ENCODE measurements around the gene CNEP1R1.

CNEP1R1 gene

GRCh38 chr16:50067290-50067853, 42.3 kb downstream of the CNEP1R1 start:
- no peaks in the 10 kb centered on the region for H3K9me3 ChIP-seq (ENCODE audit: control insufficient read depth, low read length)
- no peak overlapping the region for H2AFZ ChIP-seq
- H3K4me3 ChIP-seq (ENCODE audit: low read depth, low read length): no peak overlapping the region
- H3K27ac ChIP-seq: no peak overlapping the region
- no peaks in the 10 kb centered on the region for H3K27me3 ChIP-seq (ENCODE audit: control insufficient read depth, insufficient read depth, low read length)
- H3K4me2 ChIP-seq (ENCODE audit: low read length): peak overlapping the region; percentile 33
- no peaks in the 10 kb centered on the region for H3K36me3 ChIP-seq (ENCODE audit: control insufficient read depth, insufficient read depth, low read length)
- H3K79me2 ChIP-seq: peaks cover 5% of the 10 kb centered on the region
- TF ChIP-seq, protein P1, sequence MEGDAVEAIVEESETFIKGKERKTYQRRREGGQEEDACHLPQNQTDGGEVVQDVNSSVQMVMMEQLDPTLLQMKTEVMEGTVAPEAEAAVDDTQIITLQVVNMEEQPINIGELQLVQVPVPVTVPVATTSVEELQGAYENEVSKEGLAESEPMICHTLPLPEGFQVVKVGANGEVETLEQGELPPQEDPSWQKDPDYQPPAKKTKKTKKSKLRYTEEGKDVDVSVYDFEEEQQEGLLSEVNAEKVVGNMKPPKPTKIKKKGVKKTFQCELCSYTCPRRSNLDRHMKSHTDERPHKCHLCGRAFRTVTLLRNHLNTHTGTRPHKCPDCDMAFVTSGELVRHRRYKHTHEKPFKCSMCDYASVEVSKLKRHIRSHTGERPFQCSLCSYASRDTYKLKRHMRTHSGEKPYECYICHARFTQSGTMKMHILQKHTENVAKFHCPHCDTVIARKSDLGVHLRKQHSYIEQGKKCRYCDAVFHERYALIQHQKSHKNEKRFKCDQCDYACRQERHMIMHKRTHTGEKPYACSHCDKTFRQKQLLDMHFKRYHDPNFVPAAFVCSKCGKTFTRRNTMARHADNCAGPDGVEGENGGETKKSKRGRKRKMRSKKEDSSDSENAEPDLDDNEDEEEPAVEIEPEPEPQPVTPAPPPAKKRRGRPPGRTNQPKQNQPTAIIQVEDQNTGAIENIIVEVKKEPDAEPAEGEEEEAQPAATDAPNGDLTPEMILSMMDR (IDR thresholded peaks at IDR 0.05): no peak
- H3K4me1 ChIP-seq: peaks cover 11% of the 10 kb centered on the region
- H3K9ac ChIP-seq: no peak overlapping the region

DNA sequence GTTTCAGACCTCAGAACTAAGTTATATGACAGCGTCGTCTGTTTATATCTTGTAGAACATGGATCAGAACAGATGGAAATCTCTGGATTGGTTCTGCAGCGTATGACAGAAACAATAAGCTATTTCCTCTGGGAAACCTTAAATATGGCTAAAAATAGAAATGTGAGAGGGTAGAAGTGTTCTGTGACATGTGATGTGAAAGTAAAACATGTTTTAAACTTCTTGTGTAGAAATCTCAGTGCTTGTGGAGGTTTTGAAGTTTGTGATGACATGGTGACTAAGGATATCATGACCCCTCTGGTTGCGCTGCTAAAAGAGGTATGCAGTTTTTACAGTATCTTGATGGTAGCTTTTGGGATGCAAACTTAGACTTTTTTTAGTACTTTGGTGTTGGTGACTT, 43.5 kb downstream of the CNEP1R1 start:
- H3K79me2 ChIP-seq: peaks cover 5% of the 10 kb centered on the region
- H2AFZ ChIP-seq: no peak overlapping the region
- TF ChIP-seq, protein P1 (IDR thresholded peaks at IDR 0.05): no peak
- peaks cover 11% of the 10 kb centered on the region for H3K4me1 ChIP-seq
- H3K27me3 ChIP-seq (ENCODE audit: control insufficient read depth, insufficient read depth, low read length): no peaks in the 10 kb centered on the region
- H3K9ac ChIP-seq: no peak overlapping the region
- no peaks in the 10 kb centered on the region for H3K36me3 ChIP-seq (ENCODE audit: control insufficient read depth, insufficient read depth, low read length)
- no peak overlapping the region for H3K27ac ChIP-seq
- no peaks in the 10 kb centered on the region for H3K9me3 ChIP-seq (ENCODE audit: control insufficient read depth, low read length)
- no peak overlapping the region for H3K4me2 ChIP-seq (ENCODE audit: low read length)
- no peak overlapping the region for H3K4me3 ChIP-seq (ENCODE audit: low read depth, low read length)

- Histone ChIP-seq H3K4me1 (peaks cover 11% of the 10 kb centered on the region), H3K4me2 (ENCODE audit: low read length) (no peak overlapping the region), H3K9ac (no peak overlapping the region), H3K79me2 (peaks cover 5% of the 10 kb centered on the region), H3K27ac (no peak overlapping the region), H2AFZ (no peak overlapping the region), H3K36me3 (ENCODE audit: control insufficient read depth, insufficient read depth, low read length) (no peaks in the 10 kb centered on the region), H3K27me3 (ENCODE audit: control insufficient read depth, insufficient read depth, low read length) (no peaks in the 10 kb centered on the region), H3K4me3 (ENCODE audit: low read depth, low read length) (no peak overlapping the region), H3K9me3 (ENCODE audit: control insufficient read depth, low read length) (no peaks in the 10 kb centered on the region)
- TF ChIP-seq, protein P1 (IDR thresholded peaks at IDR 0.05): no peak
Observed at GRCh38 chr16:50069060-50069459, 44.0 kb downstream of the CNEP1R1 start.

GRCh38 chr16:50071075-50071671, 46.1 kb downstream of the CNEP1R1 start:
- no peaks in the 10 kb centered on the region for H3K9me3 ChIP-seq (ENCODE audit: control insufficient read depth, low read length)
- no peaks in the 10 kb centered on the region for H3K27me3 ChIP-seq (ENCODE audit: control insufficient read depth, insufficient read depth, low read length)
- no peak overlapping the region for H3K4me3 ChIP-seq (ENCODE audit: low read depth, low read length)
- peaks cover 5% of the 10 kb centered on the region for H3K79me2 ChIP-seq
- H2AFZ ChIP-seq: no peak overlapping the region
- H3K9ac ChIP-seq: no peak overlapping the region
- no peak overlapping the region for H3K4me2 ChIP-seq (ENCODE audit: low read length)
- TF ChIP-seq, protein P1 (IDR thresholded peaks at IDR 0.05): no peak
- H3K4me1 ChIP-seq: peaks cover 11% of the 10 kb centered on the region
- no peak overlapping the region for H3K27ac ChIP-seq
- no peaks in the 10 kb centered on the region for H3K36me3 ChIP-seq (ENCODE audit: control insufficient read depth, insufficient read depth, low read length)

- H3K9me3 ChIP-seq (ENCODE audit: control insufficient read depth, low read length): no peaks in the 10 kb centered on the region
- no peaks in the 10 kb centered on the region for H3K27me3 ChIP-seq (ENCODE audit: control insufficient read depth, insufficient read depth, low read length)
- H2AFZ ChIP-seq: no peak overlapping the region
- H3K4me3 ChIP-seq (ENCODE audit: low read depth, low read length): no peak overlapping the region
- H3K27ac ChIP-seq: no peak overlapping the region
- no peaks in the 10 kb centered on the region for H3K79me2 ChIP-seq
- H3K4me2 ChIP-seq (ENCODE audit: low read length): no peak overlapping the region
- TF ChIP-seq, protein P1 (IDR thresholded peaks at IDR 0.05): no peak
- no peaks in the 10 kb centered on the region for H3K36me3 ChIP-seq (ENCODE audit: control insufficient read depth, insufficient read depth, low read length)
- no peak overlapping the region for H3K9ac ChIP-seq
- H3K4me1 ChIP-seq: peaks cover 4% of the 10 kb centered on the region
Observed at GRCh38 chr16:50072730-50073129, 47.7 kb downstream of the CNEP1R1 start.

Measured in parathyroid adenoma (tissue), 2 donors.